Karpas-422 (cell line): ENCODE measurements around the gene FOXO3B. TPM values are rescaled to one million over a fixed set of nuclear protein-coding genes. Genes with fewer than 3 reads are reported as not detected.
"Not testable (repeated sequence)": the region's sequence is repeated elsewhere in the genome, so short reads cannot be mapped to it uniquely, and the experiment has no call there.

ENCODE experiments used
- DNase-seq: peaks from one replicate; pipeline ENCODE4 v3.0.0-alpha.2; 2015
- H2AFZ ChIP-seq: fragments of 200-600 bp; sonication (generic); 2 replicates; pipeline ENCODE4 v1.6.1; 2014; ENCODE audit warnings: antibody characterized with exemption, low read length, mixed read lengths
- H3K27ac ChIP-seq: fragments of 200-600 bp; sonication (generic); 2 replicates; pipeline ENCODE4 v1.5.1; 2014; ENCODE audit warnings: mild to moderate bottlenecking, low read length, moderate library complexity
- H3K27me3 ChIP-seq: fragments of 200-600 bp; sonication (generic); 2 replicates; pipeline ENCODE4 v1.6.1; 2014; ENCODE audit warnings: low read length, mixed read lengths
- H3K36me3 ChIP-seq: fragments of 200-600 bp; sonication (generic); 2 replicates; pipeline ENCODE4 v1.6.1; 2014; ENCODE audit warnings: low read length, mixed read lengths; ENCODE audit not compliant: insufficient read depth
- H3K4me1 ChIP-seq: fragments of 200-600 bp; sonication (generic); 2 replicates; pipeline ENCODE4 v1.6.1; 2014; ENCODE audit warnings: mild to moderate bottlenecking, low read length, mixed read lengths
- H3K4me2 ChIP-seq: fragments of 200-600 bp; sonication (generic); 2 replicates; pipeline ENCODE4 v1.6.1; 2014; ENCODE audit warnings: low read length, low read depth, mild to moderate bottlenecking; ENCODE audit not compliant: poor library complexity, severe bottlenecking
- H3K4me3 ChIP-seq: fragments of 200-600 bp; sonication (generic); 2 replicates; pipeline ENCODE4 v1.5.1; 2014; ENCODE audit warnings: mild to moderate bottlenecking, antibody characterized with exemption, low read length, mixed read lengths
- H3K79me2 ChIP-seq: fragments of 200-600 bp; sonication (generic); 2 replicates; pipeline ENCODE4 v1.6.1; 2014; ENCODE audit warnings: mild to moderate bottlenecking, low read length, mixed read lengths
- H3K9ac ChIP-seq: fragments of 200-600 bp; sonication (generic); 2 replicates; pipeline ENCODE4 v1.6.0; 2014; ENCODE audit warnings: low read length
- H3K9me2 ChIP-seq: fragments of 200-600 bp; sonication (generic), shearing (Covaris generic); replicated peaks from 2 replicates; pipeline ENCODE4 v1.6.0; 2014; ENCODE audit warnings: mild to moderate bottlenecking, low read length, moderate library complexity; ENCODE audit not compliant: insufficient read depth
- H3K9me3 ChIP-seq: fragments of 300-700, 200-600 bp; sonication (generic); 2 replicates; pipeline ENCODE4 v1.6.1; 2014; ENCODE audit warnings: low read length, mixed read lengths
- H4K20me1 ChIP-seq: fragments of 200-600 bp; sonication (generic); 2 replicates; pipeline ENCODE4 v1.6.1; 2014; ENCODE audit warnings: mild to moderate bottlenecking, antibody characterized with exemption, low read length, low read depth; ENCODE audit not compliant: insufficient read depth
- small RNA-seq: library from RNA; depleted of rRNA; stranded (forward); fragments of <200 nt; gene quantifications from one replicate; pipeline ENCODE3, GENCODE V24; 2014
- total RNA-seq: library from RNA; depleted of rRNA; stranded (reverse); fragments of >200 nt; shearing (Covaris generic); gene quantifications from 2 replicates; pipeline ENCODE4 v1.2.3, GENCODE V29; 2014; ENCODE audit warnings: low replicate concordance; rRNA removed

FOXO3B gene
- total RNA-seq, 1 experiment from 2014 or later: 3.8 TPM

GRCh38 chr17:18635773-18636172 lies 46.3 kb downstream of the FOXO3B start:
- not testable (repeated sequence) for H3K79me2 ChIP-seq, DNase-seq, H3K4me2 ChIP-seq, H3K9me3 ChIP-seq, H3K4me1 ChIP-seq, H3K27me3 ChIP-seq, H3K36me3 ChIP-seq, H3K9ac ChIP-seq, H3K4me3 ChIP-seq, H2AFZ ChIP-seq, H3K27ac ChIP-seq, H4K20me1 ChIP-seq, H3K9me2 ChIP-seq

GRCh38 chr17:18634550-18635263 lies 47.4 kb downstream of the FOXO3B start:
- H3K9ac ChIP-seq, H3K4me1 ChIP-seq, H4K20me1 ChIP-seq, H3K4me2 ChIP-seq, H3K4me3 ChIP-seq, H3K27ac ChIP-seq, H2AFZ ChIP-seq, DNase-seq, H3K9me2 ChIP-seq, H3K27me3 ChIP-seq, H3K9me3 ChIP-seq, H3K79me2 ChIP-seq, H3K36me3 ChIP-seq: not testable (repeated sequence)

Small RNA genes lying within 50 kb of the gene (small RNA-seq; reads per million reads assigned to genes)
- gene AC026271.2 (not detected), gene AC026271.4 (not detected)

Other genes starting within 250 kb of the FOXO3B start
- gene LGALS9C, start 205.5 kb downstream of the FOXO3B start, total RNA-seq: not detected in 2 replicates
- gene TBC1D28, start 37.9 kb downstream of the FOXO3B start, total RNA-seq: not detected in 2 replicates
- gene FBXW10, start 61.7 kb upstream of the FOXO3B start, total RNA-seq: not detected in 2 replicates
- gene TVP23B, start 98.9 kb upstream of the FOXO3B start, total RNA-seq: 21.1 and 26.8 TPM in 2 replicates
- gene PRPSAP2, start 175.8 kb upstream of the FOXO3B start, total RNA-seq: 114 and 181 TPM in 2 replicates